ENCODE measurements around the gene HTN3. TPM values are rescaled to one million over a fixed set of nuclear protein-coding genes. Genes with fewer than 3 reads are reported as not detected.
"Not testable (repeated sequence)": the region's sequence is repeated elsewhere in the genome, so short reads cannot be mapped to it uniquely, and the experiment has no call there.

Gene HTN3
- total RNA-seq, 4 donors from 2014 or later = not detected

DNA sequence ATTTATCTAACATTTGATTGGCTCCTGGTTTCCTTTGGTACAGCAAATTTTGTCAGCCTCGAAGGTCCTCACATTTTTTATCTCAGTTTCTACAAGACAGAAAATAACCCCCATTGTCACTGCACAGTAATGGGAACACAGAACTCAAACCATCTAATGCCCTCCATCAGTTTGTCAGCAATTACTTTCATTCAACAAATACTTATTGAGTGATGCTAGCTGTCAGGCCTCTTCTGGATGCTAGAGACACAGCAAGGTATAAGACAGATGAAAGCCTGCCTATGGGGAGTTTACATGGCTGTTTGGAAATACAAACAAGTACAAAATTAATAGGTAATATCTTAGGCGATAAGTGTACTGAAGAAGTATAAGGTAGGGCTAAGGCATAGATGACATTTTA is 5.0 kb upstream of the HTN3 start:
- Histone ChIP-seq H3K9me3 (no peaks in the 10 kb centered on the region), H3K4me3 (no peak overlapping the region), H3K4me1 (no peaks in the 10 kb centered on the region), H3K27me3 (no peaks in the 10 kb centered on the region), H3K27ac (replicated peaks in 1 of 4) (no peak overlapping the region), H3K36me3 (no peaks in the 10 kb centered on the region)
- no peak for DNase-seq (ENCODE audit: extremely low spot score)
- TF ChIP-seq, protein P1, sequence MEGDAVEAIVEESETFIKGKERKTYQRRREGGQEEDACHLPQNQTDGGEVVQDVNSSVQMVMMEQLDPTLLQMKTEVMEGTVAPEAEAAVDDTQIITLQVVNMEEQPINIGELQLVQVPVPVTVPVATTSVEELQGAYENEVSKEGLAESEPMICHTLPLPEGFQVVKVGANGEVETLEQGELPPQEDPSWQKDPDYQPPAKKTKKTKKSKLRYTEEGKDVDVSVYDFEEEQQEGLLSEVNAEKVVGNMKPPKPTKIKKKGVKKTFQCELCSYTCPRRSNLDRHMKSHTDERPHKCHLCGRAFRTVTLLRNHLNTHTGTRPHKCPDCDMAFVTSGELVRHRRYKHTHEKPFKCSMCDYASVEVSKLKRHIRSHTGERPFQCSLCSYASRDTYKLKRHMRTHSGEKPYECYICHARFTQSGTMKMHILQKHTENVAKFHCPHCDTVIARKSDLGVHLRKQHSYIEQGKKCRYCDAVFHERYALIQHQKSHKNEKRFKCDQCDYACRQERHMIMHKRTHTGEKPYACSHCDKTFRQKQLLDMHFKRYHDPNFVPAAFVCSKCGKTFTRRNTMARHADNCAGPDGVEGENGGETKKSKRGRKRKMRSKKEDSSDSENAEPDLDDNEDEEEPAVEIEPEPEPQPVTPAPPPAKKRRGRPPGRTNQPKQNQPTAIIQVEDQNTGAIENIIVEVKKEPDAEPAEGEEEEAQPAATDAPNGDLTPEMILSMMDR (IDR thresholded peaks at IDR 0.05) = no peak
- no peak for TF ChIP-seq EP300 (IDR thresholded peaks at IDR 0.05)
- no peak for TF ChIP-seq POLR2AphosphoS5 (IDR thresholded peaks at IDR 0.05)
- TF ChIP-seq POLR2A (IDR thresholded peaks at IDR 0.05; ENCODE audit: low read depth) = no peak
- whole genome bisulfite sequencing = 80% methylated on average over 2 of the region's 2 CpGs
- intact Hi-C loops (cut with DNase I) = no loop called here

DNA sequence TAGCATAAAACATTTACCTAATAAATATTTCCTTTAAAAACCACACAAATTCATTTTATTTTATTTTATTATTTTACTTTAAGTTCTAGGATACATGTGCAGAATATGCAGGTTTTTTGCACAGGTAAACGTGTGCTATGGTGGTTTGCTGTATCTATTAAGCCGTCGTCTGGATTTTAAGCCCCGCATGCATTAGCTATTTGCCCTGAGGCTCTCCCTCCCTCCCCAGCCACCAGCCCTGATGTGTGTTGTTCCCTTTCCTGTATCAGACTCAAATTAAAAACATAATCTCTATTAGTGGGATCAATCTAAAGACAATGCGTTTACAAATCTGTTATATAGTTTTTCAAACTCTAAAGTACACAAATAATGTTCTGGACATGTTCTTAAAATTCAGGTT is 1.2 kb upstream of the HTN3 start:
- H3K9me3 ChIP-seq = no peaks in the 10 kb centered on the region
- no peaks in the 10 kb centered on the region for H3K4me1 ChIP-seq
- H3K27me3 ChIP-seq = no peaks in the 10 kb centered on the region
- WGBS = 85% methylated on average over 5 of the region's 5 CpGs
- no peak overlapping the region for H3K4me3 ChIP-seq
- TF ChIP-seq EP300 (IDR thresholded peaks at IDR 0.05) (no peak), POLR2A (IDR thresholded peaks at IDR 0.05; ENCODE audit: low read depth) (no peak), POLR2AphosphoS5 (IDR thresholded peaks at IDR 0.05) (no peak)
- TF ChIP-seq, protein P1 (IDR thresholded peaks at IDR 0.05) = no peak
- no peak overlapping the region for H3K27ac ChIP-seq (replicated peaks in 1 of 4)
- no peaks in the 10 kb centered on the region for H3K36me3 ChIP-seq
- DNase-seq (ENCODE audit: extremely low spot score) = no peak
- intact Hi-C loops (cut with DNase I) = no loop called here

DNA sequence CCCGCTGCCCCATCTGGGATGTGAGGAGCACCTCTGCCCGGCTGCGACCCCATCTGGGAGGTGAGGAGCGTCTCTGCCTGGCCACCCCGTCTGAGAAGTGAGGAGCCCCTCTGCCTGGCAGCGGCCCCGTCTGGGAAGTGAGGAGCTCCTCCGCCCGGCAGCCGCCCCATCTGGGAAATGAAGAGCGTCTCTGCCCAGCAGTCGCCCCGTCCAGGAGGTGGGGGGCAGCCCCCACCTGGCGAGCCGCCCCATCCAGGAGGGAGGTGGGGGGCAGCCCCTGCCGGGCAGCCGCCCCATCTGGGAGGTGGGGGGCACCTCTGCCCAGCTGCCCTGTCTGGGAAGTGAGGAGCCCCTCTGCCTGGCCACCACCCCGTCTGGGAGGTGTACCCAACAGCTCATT is 9.3 kb downstream of the HTN3 start:
- 88% methylated on average over 1 of the region's 18 CpGs for WGBS
- intact Hi-C loops (cut with DNase I); DNase-seq (ENCODE audit: extremely low spot score); H3K27ac ChIP-seq (replicated peaks in 1 of 4); H3K4me3 ChIP-seq; H3K27me3 ChIP-seq; H3K9me3 ChIP-seq; H3K4me1 ChIP-seq; H3K36me3 ChIP-seq: not testable (repeated sequence)

DNA sequence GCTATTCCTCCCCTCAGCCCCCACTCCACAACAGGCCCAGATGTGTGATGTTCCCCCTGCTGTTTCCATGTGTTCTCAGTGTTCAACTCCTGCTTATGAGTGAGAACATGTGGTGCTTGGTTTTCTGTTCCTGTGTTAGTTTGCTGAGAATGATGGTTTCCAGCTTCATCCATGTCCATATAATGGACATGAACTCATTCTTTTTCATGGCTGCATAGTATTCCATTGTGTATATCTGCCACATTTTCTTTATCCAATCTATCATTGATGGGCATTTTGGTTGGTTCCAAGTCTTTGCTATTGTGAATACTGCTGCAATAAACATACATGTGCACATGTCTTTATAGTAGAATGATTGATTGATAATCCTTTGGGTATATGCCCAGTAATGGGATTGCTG is 11.7 kb downstream of the HTN3 start:
- H3K27ac ChIP-seq (replicated peaks in 1 of 4); H3K4me1 ChIP-seq; H3K27me3 ChIP-seq; H3K4me3 ChIP-seq; H3K9me3 ChIP-seq; intact Hi-C loops (cut with DNase I); H3K36me3 ChIP-seq; DNase-seq (ENCODE audit: extremely low spot score): not testable (repeated sequence)

DNA sequence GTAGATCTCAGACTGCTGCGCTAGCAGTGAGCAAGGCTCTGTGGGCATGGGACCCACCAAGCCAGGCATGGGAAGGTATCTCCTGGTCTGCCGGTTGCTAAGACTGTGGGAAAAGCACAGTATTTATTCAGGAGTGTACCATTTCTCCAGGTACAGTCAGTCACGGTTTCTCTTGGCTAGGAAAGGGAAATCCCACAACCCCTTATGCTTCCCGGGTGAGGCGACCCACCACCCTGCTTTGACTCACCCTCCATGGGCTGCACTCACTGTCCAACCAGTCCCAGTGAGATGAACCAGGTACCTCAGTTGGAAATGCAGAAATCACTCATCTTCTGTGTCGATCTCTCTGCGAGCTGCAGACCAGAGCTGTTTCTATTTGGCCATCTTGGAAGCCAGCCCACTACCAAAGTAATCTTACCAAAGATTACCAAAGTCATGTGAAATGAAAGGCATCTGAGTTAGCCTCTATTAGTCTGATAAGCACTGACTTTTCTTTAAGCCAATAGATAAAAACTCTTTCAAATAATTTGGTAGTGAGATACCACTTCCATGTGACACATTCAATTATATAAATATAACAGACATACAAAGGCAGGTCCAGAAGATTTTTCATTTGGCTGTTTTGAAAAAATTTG is 13.5 kb downstream of the HTN3 start:
- H3K27me3 ChIP-seq = no peaks in the 10 kb centered on the region
- DNase-seq (ENCODE audit: extremely low spot score) = no peak
- intact Hi-C loops (cut with DNase I) = no loop called here
- no peak overlapping the region for H3K4me3 ChIP-seq
- peaks cover 0 to 3% (median 0%) of the 10 kb centered on the region in 4 donors for H3K9me3 ChIP-seq
- no peaks in the 10 kb centered on the region for H3K4me1 ChIP-seq
- H3K36me3 ChIP-seq = no peaks in the 10 kb centered on the region
- H3K27ac ChIP-seq (replicated peaks in 1 of 4) = no peak overlapping the region
- WGBS = 87% methylated on average over 6 of the region's 7 CpGs
- TF ChIP-seq, protein P1 (IDR thresholded peaks at IDR 0.05) = no peak
- TF ChIP-seq POLR2A (IDR thresholded peaks at IDR 0.05; ENCODE audit: low read depth) = no peak
- no peak for TF ChIP-seq POLR2AphosphoS5 (IDR thresholded peaks at IDR 0.05)
- TF ChIP-seq EP300 (IDR thresholded peaks at IDR 0.05) = no peak

DNA sequence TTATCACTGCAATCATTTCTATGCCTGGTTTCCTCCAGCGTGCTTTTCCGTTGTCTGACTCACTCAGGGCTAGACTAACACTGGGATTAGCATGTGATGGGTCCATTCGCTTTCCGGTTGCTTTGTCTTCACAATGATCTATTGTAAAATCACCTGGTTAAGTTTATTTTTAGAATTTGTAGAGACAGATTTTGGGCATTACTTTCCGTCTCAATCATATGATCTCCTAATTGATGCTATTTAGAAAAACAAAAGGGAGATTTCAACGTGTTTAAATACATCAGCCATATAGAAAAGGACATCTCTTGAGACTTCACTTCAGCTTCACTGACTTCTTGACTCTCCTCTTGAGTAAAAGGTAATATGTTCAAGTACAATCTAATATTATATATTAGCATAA is 21.9 kb downstream of the HTN3 start, which contains the start of gene HTN1:
HTN1 (plus strand) TSS at position 301 of the 400 bp plus-strand sequence. CDS start 2,639 bp downstream, outside the sequence.
- H3K4me3 ChIP-seq; H3K36me3 ChIP-seq; H3K27me3 ChIP-seq; H3K9me3 ChIP-seq; H3K4me1 ChIP-seq; H3K27ac ChIP-seq (replicated peaks in 1 of 4); intact Hi-C loops (cut with DNase I); DNase-seq (ENCODE audit: extremely low spot score): not testable (repeated sequence)
- 67% methylated on average over 6 of the region's 6 CpGs for WGBS

DNA sequence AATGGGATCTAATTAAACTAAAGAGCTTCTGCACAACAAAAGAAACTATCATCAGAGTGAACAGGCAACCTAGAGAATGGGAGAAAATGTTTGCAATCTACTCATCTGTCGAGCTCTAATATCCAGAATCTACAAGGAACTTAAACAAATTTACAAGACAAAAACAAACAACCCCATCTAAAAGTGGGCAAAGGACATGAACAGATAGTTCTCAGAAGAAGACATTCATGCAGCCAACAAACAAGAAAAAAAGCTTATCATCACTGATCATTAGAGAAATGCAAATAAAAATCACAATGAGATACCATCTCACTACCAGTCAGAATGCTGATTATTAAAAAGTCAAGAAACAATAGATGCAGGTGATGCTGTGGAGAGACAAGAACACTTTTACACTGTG is 28.3 kb downstream of the HTN3 start:
- intact Hi-C loops (cut with DNase I); H3K4me1 ChIP-seq; DNase-seq (ENCODE audit: extremely low spot score); H3K27ac ChIP-seq (replicated peaks in 1 of 4); H3K36me3 ChIP-seq; H3K4me3 ChIP-seq; H3K9me3 ChIP-seq; H3K27me3 ChIP-seq: not testable (repeated sequence)
- WGBS = 76% methylated on average over 1 of the region's 1 CpG

Data from esophagus muscularis mucosa (tissue), 4 donors.